Measurements from ENCODE around the gene KIF25. TPM values are rescaled to one million over a fixed set of nuclear protein-coding genes. Genes with fewer than 3 reads are reported as not detected.

Gene KIF25
- total and polyA plus RNA-seq, 5 donors from 2014 or later: not detected

GRCh38 chr6:167966540-167966905 is 30.9 kb upstream of the KIF25 start:
- Histone ChIP-seq H3K4me3 (ENCODE audit: low read depth, low read length) (no peak overlapping the region), H3K4me1 (ENCODE audit: control insufficient read depth, insufficient read depth, low read length, poor library complexity, severe bottlenecking) (no peaks in the 10 kb centered on the region), H3K27ac (ENCODE audit: insufficient read depth, low read length, poor library complexity, severe bottlenecking) (no peak overlapping the region), H3K9me3 (ENCODE audit: control insufficient read depth in 2 of 2, low read length in 2 of 2) (no peaks in the 10 kb centered on the region), H3K36me3 (ENCODE audit: control insufficient read depth, insufficient read depth, low read length) (peaks cover 15% of the 10 kb centered on the region), H3K27me3 (ENCODE audit: control insufficient read depth, insufficient read depth, low read length) (no peaks in the 10 kb centered on the region)
- peak overlapping the region in 1 of 3 donors; percentile 67 for H3K27ac Mint-ChIP-seq
- peaks cover 0 to 4% (median 4%) of the 10 kb centered on the region in 4 donors for H3K4me1 Mint-ChIP-seq
- DNase-seq (no peak), ATAC-seq (ENCODE audit: low read depth in 2 of 2) (no peak)
- H3K27me3 Mint-ChIP-seq: no peaks in the 10 kb centered on the region
- peaks cover 10% of the 10 kb centered on the region for H3K36me3 Mint-ChIP-seq
- H3K9me3 Mint-ChIP-seq: no peaks in the 10 kb centered on the region
- H3K4me3 Mint-ChIP-seq: no peak overlapping the region

GRCh38 chr6:167968091-167968490 is 29.4 kb upstream of the KIF25 start:
- Mint-ChIP-seq H3K9me3 (no peaks in the 10 kb centered on the region), H3K27ac (no peak overlapping the region), H3K36me3 (peaks cover 6% of the 10 kb centered on the region), H3K4me1 (peaks cover 0 to 4% (median 2%) of the 10 kb centered on the region in 4 donors), H3K27me3 (no peaks in the 10 kb centered on the region), H3K4me3 (no peak overlapping the region)
- no peak overlapping the region for H3K4me3 ChIP-seq (ENCODE audit: low read depth, low read length)
- no peaks in the 10 kb centered on the region for H3K27me3 ChIP-seq (ENCODE audit: control insufficient read depth, insufficient read depth, low read length)
- ATAC-seq (ENCODE audit: low read depth in 2 of 2): no peak
- H3K36me3 ChIP-seq (ENCODE audit: control insufficient read depth, insufficient read depth, low read length): peaks cover 11% of the 10 kb centered on the region
- H3K9me3 ChIP-seq (ENCODE audit: control insufficient read depth in 2 of 2, low read length in 2 of 2): no peaks in the 10 kb centered on the region
- H3K27ac ChIP-seq (ENCODE audit: insufficient read depth, low read length, poor library complexity, severe bottlenecking): no peak overlapping the region
- peak in 1 of 3 donors; percentile 40 for DNase-seq
- no peaks in the 10 kb centered on the region for H3K4me1 ChIP-seq (ENCODE audit: control insufficient read depth, insufficient read depth, low read length, poor library complexity, severe bottlenecking)

- Mint-ChIP-seq H3K27ac (no peak overlapping the region), H3K9me3 (no peaks in the 10 kb centered on the region), H3K4me3 (no peak overlapping the region), H3K36me3 (peaks cover 6% of the 10 kb centered on the region), H3K27me3 (no peaks in the 10 kb centered on the region), H3K4me1 (peaks cover 0 to 2% (median 0%) of the 10 kb centered on the region in 4 donors)
- DNase-seq (no peak), ATAC-seq (ENCODE audit: low read depth in 2 of 2) (no peak)
- no peak overlapping the region for H3K27ac ChIP-seq (ENCODE audit: insufficient read depth, low read length, poor library complexity, severe bottlenecking)
- H3K4me1 ChIP-seq (ENCODE audit: control insufficient read depth, insufficient read depth, low read length, poor library complexity, severe bottlenecking): no peaks in the 10 kb centered on the region
- H3K36me3 ChIP-seq (ENCODE audit: control insufficient read depth, insufficient read depth, low read length): peaks cover 11% of the 10 kb centered on the region
- H3K27me3 ChIP-seq (ENCODE audit: control insufficient read depth, insufficient read depth, low read length): no peaks in the 10 kb centered on the region
- no peaks in the 10 kb centered on the region for H3K9me3 ChIP-seq (ENCODE audit: control insufficient read depth in 2 of 2, low read length in 2 of 2)
- no peak overlapping the region for H3K4me3 ChIP-seq (ENCODE audit: low read depth, low read length)
Observed at GRCh38 chr6:167970230-167970629, 27.2 kb upstream of the KIF25 start.

- H3K9me3 ChIP-seq (ENCODE audit: control insufficient read depth in 2 of 2, low read length in 2 of 2): no peaks in the 10 kb centered on the region
- no peak overlapping the region for H3K27ac ChIP-seq (ENCODE audit: insufficient read depth, low read length, poor library complexity, severe bottlenecking)
- no peaks in the 10 kb centered on the region for H3K36me3 Mint-ChIP-seq
- peaks cover 3% of the 10 kb centered on the region for H3K36me3 ChIP-seq (ENCODE audit: control insufficient read depth, insufficient read depth, low read length)
- no peak for DNase-seq
- no peaks in the 10 kb centered on the region for H3K9me3 Mint-ChIP-seq
- H3K4me1 ChIP-seq (ENCODE audit: control insufficient read depth, insufficient read depth, low read length, poor library complexity, severe bottlenecking): no peaks in the 10 kb centered on the region
- H3K27ac Mint-ChIP-seq: no peak overlapping the region
- no peaks in the 10 kb centered on the region for H3K4me1 Mint-ChIP-seq
- H3K27me3 Mint-ChIP-seq: no peaks in the 10 kb centered on the region
- ATAC-seq (ENCODE audit: low read depth in 2 of 2): no peak
- H3K27me3 ChIP-seq (ENCODE audit: control insufficient read depth, insufficient read depth, low read length): no peaks in the 10 kb centered on the region
- no peak overlapping the region for H3K4me3 Mint-ChIP-seq
- H3K4me3 ChIP-seq (ENCODE audit: low read depth, low read length): no peak overlapping the region
Observed at GRCh38 chr6:167972193-167972592, 25.3 kb upstream of the KIF25 start.

- H3K27me3 ChIP-seq (ENCODE audit: control insufficient read depth, insufficient read depth, low read length): no peaks in the 10 kb centered on the region
- H3K36me3 ChIP-seq (ENCODE audit: control insufficient read depth, insufficient read depth, low read length): peaks cover 3% of the 10 kb centered on the region
- H3K27ac ChIP-seq (ENCODE audit: insufficient read depth, low read length, poor library complexity, severe bottlenecking): no peak overlapping the region
- Mint-ChIP-seq H3K36me3 (no peaks in the 10 kb centered on the region), H3K4me1 (no peaks in the 10 kb centered on the region), H3K27ac (peak overlapping the region in 1 of 3 donors; percentile 5), H3K27me3 (no peaks in the 10 kb centered on the region), H3K9me3 (no peaks in the 10 kb centered on the region), H3K4me3 (no peak overlapping the region)
- H3K4me3 ChIP-seq (ENCODE audit: low read depth, low read length): no peak overlapping the region
- no peak for ATAC-seq (ENCODE audit: low read depth in 2 of 2)
- no peaks in the 10 kb centered on the region for H3K4me1 ChIP-seq (ENCODE audit: control insufficient read depth, insufficient read depth, low read length, poor library complexity, severe bottlenecking)
- DNase-seq: no peak
- H3K9me3 ChIP-seq (ENCODE audit: control insufficient read depth in 2 of 2, low read length in 2 of 2): no peaks in the 10 kb centered on the region
Observed at GRCh38 chr6:167973148-167973885, 24.2 kb upstream of the KIF25 start.

GRCh38 chr6:167974640-167975344 is 22.7 kb upstream of the KIF25 start:
- H3K27me3 ChIP-seq (ENCODE audit: control insufficient read depth, insufficient read depth, low read length): no peaks in the 10 kb centered on the region
- H3K4me1 ChIP-seq (ENCODE audit: control insufficient read depth, insufficient read depth, low read length, poor library complexity, severe bottlenecking): no peaks in the 10 kb centered on the region
- H3K9me3 ChIP-seq (ENCODE audit: control insufficient read depth in 2 of 2, low read length in 2 of 2): no peaks in the 10 kb centered on the region
- Mint-ChIP-seq H3K27ac (no peak overlapping the region), H3K4me3 (no peak overlapping the region), H3K4me1 (no peaks in the 10 kb centered on the region), H3K36me3 (no peaks in the 10 kb centered on the region), H3K27me3 (no peaks in the 10 kb centered on the region), H3K9me3 (peaks cover 0 to 4% (median 0%) of the 10 kb centered on the region in 7 donors)
- no peak overlapping the region for H3K27ac ChIP-seq (ENCODE audit: insufficient read depth, low read length, poor library complexity, severe bottlenecking)
- ATAC-seq (ENCODE audit: low read depth in 2 of 2) (no peak), DNase-seq (no peak)
- no peak overlapping the region for H3K4me3 ChIP-seq (ENCODE audit: low read depth, low read length)
- H3K36me3 ChIP-seq (ENCODE audit: control insufficient read depth, insufficient read depth, low read length): no peaks in the 10 kb centered on the region

GRCh38 chr6:167975458-167975857 is 22.0 kb upstream of the KIF25 start:
- no peaks in the 10 kb centered on the region for H3K36me3 Mint-ChIP-seq
- no peak for DNase-seq

More at GRCh38 chr6:167975458-167975857, 22.0 kb upstream of the KIF25 start:
- H3K4me3 ChIP-seq (ENCODE audit: low read depth, low read length): no peak overlapping the region
- no peak overlapping the region for H3K27ac ChIP-seq (ENCODE audit: insufficient read depth, low read length, poor library complexity, severe bottlenecking)
- no peaks in the 10 kb centered on the region for H3K27me3 ChIP-seq (ENCODE audit: control insufficient read depth, insufficient read depth, low read length)
- no peaks in the 10 kb centered on the region for H3K4me1 ChIP-seq (ENCODE audit: control insufficient read depth, insufficient read depth, low read length, poor library complexity, severe bottlenecking)
- Mint-ChIP-seq H3K27me3 (no peaks in the 10 kb centered on the region), H3K4me3 (peak overlapping the region in 1 of 4 donors; percentile 28), H3K4me1 (no peaks in the 10 kb centered on the region), H3K9me3 (peaks cover 0 to 4% (median 0%) of the 10 kb centered on the region in 7 donors), H3K27ac (no peak overlapping the region)
- no peak for ATAC-seq (ENCODE audit: low read depth in 2 of 2)
- H3K36me3 ChIP-seq (ENCODE audit: control insufficient read depth, insufficient read depth, low read length): no peaks in the 10 kb centered on the region
- H3K9me3 ChIP-seq (ENCODE audit: control insufficient read depth in 2 of 2, low read length in 2 of 2): no peaks in the 10 kb centered on the region
